GM19467 (cell line): ENCODE measurements around the gene RBKS.

Experiments
- ATAC-seq: cut with Tn5 transposase; IDR thresholded peaks from one replicate; pipeline ENCODE4 v1.9.1; 2021; ENCODE audit warnings: mild to moderate bottlenecking, moderate library complexity; ENCODE audit not compliant: unreplicated experiment

RBKS gene

GRCh38 chr2:27838502-27838901 lies 51.7 kb downstream of the RBKS start:
- ATAC-seq = no peak

GRCh38 chr2:27833931-27834330 lies 56.3 kb downstream of the RBKS start:
- no peak for ATAC-seq

GRCh38 chr2:27832396-27832795 lies 57.8 kb downstream of the RBKS start:
- ATAC-seq = no peak

- no peak for ATAC-seq
Observed at GRCh38 chr2:27831279-27832050, 58.7 kb downstream of the RBKS start.

- no peak for ATAC-seq
Observed at GRCh38 chr2:27830656-27831055, 59.5 kb downstream of the RBKS start.

GRCh38 chr2:27829791-27830190 lies 60.4 kb downstream of the RBKS start:
- ATAC-seq = no peak

- ATAC-seq = no peak
Observed at GRCh38 chr2:27828305-27828704, 61.9 kb downstream of the RBKS start.

- ATAC-seq = no peak
Observed at GRCh38 chr2:27824401-27824800, 65.8 kb downstream of the RBKS start.

- ATAC-seq = no peak
Observed at GRCh38 chr2:27823569-27823968, 66.6 kb downstream of the RBKS start.

- no peak for ATAC-seq
Observed at GRCh38 chr2:27823135-27823534, 67.1 kb downstream of the RBKS start.

- no peak for ATAC-seq
Observed at GRCh38 chr2:27822049-27822448, 68.1 kb downstream of the RBKS start.

GRCh38 chr2:27815860-27816438 lies 74.2 kb downstream of the RBKS start:
- no peak for ATAC-seq

GRCh38 chr2:27814758-27815157 lies 75.4 kb downstream of the RBKS start:
- no peak for ATAC-seq

GRCh38 chr2:27811768-27812167 lies 78.4 kb downstream of the RBKS start:
- no peak for ATAC-seq

- no peak for ATAC-seq
Observed at GRCh38 chr2:27810455-27810854, 79.7 kb downstream of the RBKS start.

- ATAC-seq = no peak
Observed at GRCh38 chr2:27809761-27810241, 80.4 kb downstream of the RBKS start.

GRCh38 chr2:27808984-27809383 lies 81.2 kb downstream of the RBKS start:
- no peak for ATAC-seq

GRCh38 chr2:27808418-27808817 lies 81.8 kb downstream of the RBKS start:
- ATAC-seq = no peak

GRCh38 chr2:27807476-27807875 lies 82.7 kb downstream of the RBKS start:
- no peak for ATAC-seq

GRCh38 chr2:27806311-27807059 lies 83.7 kb downstream of the RBKS start:
- no peak for ATAC-seq

- no peak for ATAC-seq
Observed at GRCh38 chr2:27805180-27805579, 85.0 kb downstream of the RBKS start.

- no peak for ATAC-seq
Observed at GRCh38 chr2:27804146-27804545, 86.0 kb downstream of the RBKS start.
